DND-41 (cell line): ENCODE measurements around the gene DTX2.
"Not testable (repeated sequence)": the region's sequence is repeated elsewhere in the genome, so short reads cannot be mapped to it uniquely, and the experiment has no call there.

Experiments used
- CTCF ChIP-seq: IDR thresholded peaks from 2 replicates; pipeline ENCODE4 v1.5.1; 2012; ENCODE audit warnings: borderline replicate concordance, low read length, moderate library complexity, mild to moderate bottlenecking; ENCODE audit not compliant: poor library complexity, severe bottlenecking; ENCODE audit errors: extremely low read depth
- EZH2 ChIP-seq: IDR thresholded peaks from 3 replicates; pipeline ENCODE4 v1.6.1; 2012; ENCODE audit warnings: borderline replicate concordance, low read depth, mild to moderate bottlenecking, moderate library complexity, low read length, inconsistent platforms; ENCODE audit not compliant: severe bottlenecking

- not testable (repeated sequence) for TF ChIP-seq CTCF, EZH2
These were observed 55.4 kb downstream of the DTX2 start for GRCh38 chr7:76516932-76517331.
